HG02840 (cell line): ENCODE data around the gene ATE1.

Experiments
- ATAC-seq: cut with Tn5 transposase; IDR thresholded peaks from one replicate; pipeline ENCODE4 v1.9.1; 2021; ENCODE audit warnings: mild to moderate bottlenecking, moderate library complexity, moderate number of reproducible peaks; ENCODE audit not compliant: unreplicated experiment, low FRiP score

ATE1 gene

DNA sequence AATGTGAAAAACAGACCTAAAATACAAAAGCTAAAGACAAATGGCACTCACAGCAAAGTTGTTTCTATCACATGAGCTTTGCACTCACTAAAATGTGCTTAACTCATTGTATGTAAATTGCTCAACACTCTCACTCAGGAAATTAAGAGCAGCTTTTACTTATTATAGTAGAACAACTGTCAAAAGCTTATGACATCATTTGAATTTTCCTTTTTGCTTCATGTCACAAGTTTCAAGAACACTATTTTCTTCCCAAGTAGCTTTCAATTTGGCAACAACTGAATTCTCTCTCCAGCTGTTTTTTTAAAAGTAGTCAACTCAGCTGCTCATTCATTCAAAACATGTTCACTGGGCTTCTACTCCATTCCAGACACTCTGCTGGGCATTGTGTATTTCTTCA, 46.9 kb downstream of the ATE1 start:
- ATAC-seq, result no peak

DNA sequence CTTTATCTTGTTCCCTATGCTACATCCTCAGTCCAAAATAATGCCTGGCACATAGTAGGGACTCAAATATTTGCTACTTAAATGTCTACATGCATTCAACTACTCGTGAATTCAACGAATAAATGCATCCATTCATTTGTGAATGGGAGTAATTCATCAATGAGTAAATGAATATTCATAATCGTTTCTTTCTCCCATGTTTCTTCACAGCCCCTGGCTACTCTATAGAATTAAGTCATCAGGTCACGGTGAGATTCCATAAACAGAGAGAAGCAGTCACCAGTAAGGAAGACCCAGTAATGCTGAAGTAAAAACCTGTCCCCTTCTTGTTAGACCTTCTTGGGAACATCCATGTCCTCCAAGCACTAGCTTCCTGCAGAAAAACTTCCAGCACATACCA, 48.4 kb downstream of the ATE1 start:
- ATAC-seq, result no peak

DNA sequence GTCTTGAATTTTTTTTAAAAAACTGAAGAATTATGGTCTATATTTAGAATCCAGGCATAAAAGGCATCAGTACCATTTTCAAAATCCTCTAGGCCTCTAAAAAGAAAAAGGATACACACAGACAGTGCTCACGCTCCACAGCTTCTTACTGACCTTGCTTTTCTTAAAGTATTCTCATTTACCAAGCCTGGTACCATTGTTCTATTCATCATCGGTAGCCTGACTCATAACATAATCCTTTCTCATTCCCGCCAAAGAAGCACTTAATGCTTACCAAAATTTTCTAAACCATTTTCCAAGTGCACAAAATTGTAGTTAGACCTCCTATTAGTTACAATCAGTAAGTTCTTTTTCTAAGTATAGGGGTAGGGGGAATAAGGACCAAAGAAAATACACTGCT, 54.6 kb downstream of the ATE1 start:
- ATAC-seq, result no peak

- ATAC-seq, result no peak
These were observed 57.4 kb downstream of the ATE1 start for GRCh38 chr10:121870413-121870812.

DNA sequence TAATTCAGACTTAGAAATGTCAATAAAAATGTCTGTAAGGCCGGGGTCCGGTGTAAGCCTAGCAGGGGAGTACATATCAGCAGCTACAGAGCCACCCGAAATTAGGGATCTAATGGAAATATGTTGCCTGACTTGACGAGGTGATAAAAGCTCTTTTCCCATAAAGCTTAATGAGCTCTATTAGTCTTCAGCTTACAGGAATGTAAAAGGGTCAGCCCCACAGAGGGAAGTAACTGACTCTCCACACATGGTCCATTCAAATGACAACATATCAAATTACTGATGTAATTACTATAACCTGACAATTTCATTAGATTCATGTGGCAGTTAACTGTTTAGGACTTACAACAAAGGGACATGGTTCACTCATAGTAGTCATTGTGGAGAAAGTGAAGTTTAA, 62.3 kb downstream of the ATE1 start:
- ATAC-seq, result no peak

- ATAC-seq, result no peak
These were observed 63.2 kb downstream of the ATE1 start for GRCh38 chr10:121864653-121865052.

GRCh38 chr10:121864168-121864567, 63.7 kb downstream of the ATE1 start:
- ATAC-seq, result no peak

DNA sequence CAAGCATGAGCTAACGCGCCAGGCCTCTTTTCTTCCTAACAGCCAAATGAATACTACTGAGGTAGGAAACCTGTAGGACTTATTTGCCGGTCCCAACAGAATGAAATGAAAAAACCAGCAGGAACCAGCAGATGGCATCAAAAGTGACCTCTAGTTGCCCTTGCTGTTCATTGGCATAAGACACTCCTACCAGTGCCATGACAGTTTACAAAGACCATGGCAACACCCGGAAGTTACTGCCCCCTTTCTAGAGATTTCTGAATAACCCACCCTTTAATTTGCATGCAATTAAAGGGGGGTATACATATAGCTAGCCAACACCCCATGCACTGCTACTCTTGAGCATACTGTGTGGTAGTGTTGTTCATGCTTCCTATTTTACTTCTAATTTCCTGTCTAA, 65.2 kb downstream of the ATE1 start:
- no peak for ATAC-seq

DNA sequence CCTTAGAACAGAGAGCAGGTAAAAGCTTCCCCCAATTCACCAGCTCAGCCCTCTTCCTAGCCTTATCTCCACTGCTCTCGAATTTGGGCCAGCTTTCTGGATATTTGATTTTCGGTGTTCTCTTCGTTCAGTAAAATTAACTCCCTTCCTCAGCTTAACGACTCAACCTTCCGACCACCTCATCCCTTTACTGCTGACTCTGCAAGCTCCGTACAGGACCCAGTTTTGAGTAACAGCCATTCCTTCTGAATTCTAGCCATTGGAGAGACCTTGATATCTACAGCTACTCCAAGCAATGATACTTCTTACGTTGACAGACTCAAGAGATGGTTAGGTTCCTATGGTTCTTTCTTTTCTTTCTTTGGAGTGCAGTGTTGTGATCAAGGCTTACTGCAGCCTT, 65.8 kb downstream of the ATE1 start:
- ATAC-seq, result no peak

GRCh38 chr10:121860810-121861209, 67.0 kb downstream of the ATE1 start:
- ATAC-seq, result no peak

DNA sequence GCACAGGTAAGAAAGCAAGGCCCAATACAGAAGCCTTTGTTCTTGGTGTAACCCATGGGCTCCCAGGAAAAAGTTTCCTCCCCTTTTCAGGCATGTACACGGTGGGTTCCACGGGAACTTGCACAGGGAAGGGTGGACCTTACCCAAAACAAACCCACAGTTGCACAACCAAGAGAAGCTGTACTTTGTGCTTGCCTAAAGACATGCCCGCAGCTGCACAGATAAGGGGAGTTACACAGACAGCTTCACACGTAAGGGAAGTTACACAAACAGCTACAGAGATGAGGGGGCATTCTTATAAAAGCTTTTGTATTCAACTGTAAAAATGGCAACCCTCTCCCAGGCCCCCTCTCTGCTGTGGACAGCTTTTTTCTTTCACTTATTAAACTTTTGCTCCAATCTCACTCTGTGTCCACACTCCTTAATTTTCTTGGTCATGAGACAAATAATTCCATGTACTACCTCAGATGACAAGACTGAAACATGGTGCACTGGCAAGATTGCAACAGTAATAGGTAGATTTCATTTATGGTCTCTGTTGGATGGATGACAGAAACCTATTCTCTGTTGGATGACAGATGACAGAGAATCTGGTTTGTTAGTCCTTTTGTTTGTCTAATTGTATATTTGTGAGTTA, 72.9 kb downstream of the ATE1 start:
- no peak for ATAC-seq

DNA sequence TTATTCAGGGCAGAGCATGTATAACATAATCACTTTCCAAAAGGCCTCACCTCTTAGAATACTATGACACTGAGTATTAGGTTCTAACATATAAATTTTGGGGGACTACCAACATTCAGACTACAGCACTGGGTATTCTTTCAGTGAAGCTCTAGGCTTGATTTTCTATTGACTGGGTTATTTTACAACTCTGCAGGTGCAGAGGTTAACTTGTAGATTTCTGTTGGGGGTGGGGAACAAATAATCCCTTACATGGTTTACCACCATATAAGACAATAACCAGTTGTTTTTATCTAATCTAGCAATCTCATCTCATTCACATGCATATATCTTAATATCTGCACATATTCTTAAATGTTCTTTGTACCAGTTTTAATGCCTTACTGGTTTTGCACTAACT, 73.9 kb downstream of the ATE1 start:
- no peak for ATAC-seq

- ATAC-seq, result no peak
These were observed 76.0 kb downstream of the ATE1 start for GRCh38 chr10:121851786-121852185.

- ATAC-seq, result no peak
These were observed 79.7 kb downstream of the ATE1 start for GRCh38 chr10:121848082-121848481.

DNA sequence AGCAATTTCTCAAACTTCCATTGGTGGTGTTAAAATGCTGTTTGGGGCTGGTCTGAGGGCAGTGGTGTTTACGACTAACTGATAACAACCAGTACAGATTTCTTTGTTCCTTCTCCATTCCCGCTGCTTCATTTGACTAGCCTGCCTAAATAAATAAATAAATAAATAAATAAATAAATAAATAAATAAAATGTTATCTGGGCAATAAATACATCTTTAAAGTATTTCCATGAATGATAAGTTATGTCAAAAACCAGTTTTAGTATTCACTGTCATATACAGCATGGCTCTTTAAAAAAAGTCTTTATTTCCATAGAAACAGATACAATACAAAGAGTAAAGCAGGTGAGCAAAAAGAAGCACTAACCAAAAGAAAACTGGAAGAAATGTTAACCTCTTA, 81.3 kb downstream of the ATE1 start:
- ATAC-seq, result no peak

GRCh38 chr10:121845044-121845784, 82.6 kb downstream of the ATE1 start:
- ATAC-seq, result peak; percentile 63

DNA sequence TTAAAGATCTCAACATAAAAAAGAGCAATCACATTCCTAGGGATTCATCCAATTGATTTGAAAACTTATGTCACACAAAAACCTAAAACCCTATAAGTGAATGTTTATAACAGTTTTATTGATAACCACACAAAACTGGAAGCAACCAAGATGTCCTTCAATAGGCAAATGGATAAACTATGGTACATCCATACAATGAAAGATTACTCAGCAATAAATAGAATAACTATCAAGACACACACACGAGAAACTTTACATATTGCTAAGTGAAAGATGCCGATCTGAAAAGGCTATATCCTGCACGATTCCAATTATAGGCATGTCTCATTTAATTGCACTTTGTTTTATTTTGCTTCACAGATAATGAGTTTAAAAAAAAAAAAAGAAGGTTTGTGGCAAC, 83.3 kb downstream of the ATE1 start:
- ATAC-seq, result no peak

DNA sequence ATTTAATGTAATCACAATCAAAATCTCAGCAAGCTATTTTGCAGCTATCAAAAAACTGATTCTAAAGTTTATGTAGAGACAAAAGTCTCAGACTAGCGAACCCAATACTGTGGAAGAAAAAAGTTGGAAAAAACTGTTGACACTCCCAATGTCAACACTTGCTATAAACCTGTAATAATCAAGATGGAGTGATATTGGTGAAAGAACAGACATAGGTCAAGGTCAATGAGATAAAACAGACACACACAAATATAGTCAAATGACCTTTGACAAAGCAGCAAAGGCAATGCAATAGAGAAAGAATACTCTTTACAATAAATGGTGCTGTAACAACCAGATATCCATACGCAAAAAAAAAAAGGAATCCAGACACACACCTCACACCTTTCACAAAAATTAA, 84.5 kb downstream of the ATE1 start:
- ATAC-seq, result no peak

GRCh38 chr10:121841862-121842261, 86.0 kb downstream of the ATE1 start:
- ATAC-seq, result no peak

DNA sequence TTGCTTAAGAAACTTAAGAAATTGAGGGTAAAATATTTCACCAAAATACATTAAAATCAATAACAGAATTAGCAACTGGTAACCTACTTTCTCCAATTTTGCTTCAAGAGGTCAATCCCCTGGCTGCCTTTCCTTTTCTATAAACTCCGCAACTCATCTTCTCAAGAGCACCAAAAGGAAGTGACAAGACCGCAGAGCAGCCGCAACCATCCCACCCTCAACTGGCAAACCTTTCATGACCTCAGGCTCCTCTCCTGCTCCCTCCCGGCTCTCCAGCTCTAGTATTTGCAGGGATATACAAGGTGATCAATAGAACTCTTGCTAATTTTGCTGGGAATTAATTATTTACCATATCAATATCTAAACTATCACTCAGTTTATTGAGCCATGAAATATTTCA, 88.9 kb downstream of the ATE1 start:
- ATAC-seq, result no peak

DNA sequence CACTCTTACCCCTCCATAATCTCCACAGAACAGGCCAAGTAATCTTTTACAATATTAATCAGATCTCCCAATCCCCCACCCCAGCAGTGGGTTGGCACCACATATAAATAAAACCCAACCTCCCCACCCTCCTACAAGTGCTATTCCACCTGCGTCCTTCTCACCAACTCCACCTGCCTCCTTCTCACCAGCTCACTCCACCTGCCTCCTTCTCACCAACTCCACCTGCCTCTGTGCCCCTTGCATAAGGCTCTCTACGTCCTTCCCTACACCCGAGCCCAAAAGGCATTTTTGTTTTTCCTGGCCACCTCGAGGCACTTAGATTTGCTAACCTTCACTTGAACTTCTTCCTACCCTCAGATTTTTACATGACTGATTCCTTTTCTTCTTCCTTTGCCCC, 89.7 kb downstream of the ATE1 start:
- no peak for ATAC-seq

DNA sequence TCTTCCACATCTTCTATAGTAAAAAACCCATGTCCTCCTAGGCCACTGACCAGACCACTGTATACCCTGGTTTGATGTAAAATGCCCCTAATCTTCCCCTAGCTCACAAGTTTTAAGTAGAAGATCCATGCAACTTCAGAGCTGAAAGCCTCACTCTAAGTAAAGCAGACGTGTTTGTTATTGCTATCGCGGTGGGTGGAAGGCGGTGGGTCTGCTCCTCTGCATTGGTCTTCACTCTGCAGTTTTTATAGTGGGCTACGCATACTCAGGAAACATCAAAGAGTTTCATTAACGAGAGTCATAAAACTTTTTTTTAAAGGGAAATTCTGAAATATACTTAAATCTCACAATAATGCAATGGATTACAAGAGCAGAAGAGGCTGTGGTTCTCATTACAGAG, 91.7 kb downstream of the ATE1 start:
- no peak for ATAC-seq
